HepG2 (cell line): ENCODE data around the gene COL10A1. TPM values are rescaled to one million over a fixed set of nuclear protein-coding genes. Genes with fewer than 3 reads are reported as not detected.

ENCODE experiments used
- DPF2 ChIP-seq: sonication (generic); formaldehyde crosslinking; IDR thresholded peaks from 2 replicates; pipeline ENCODE4 v1.4.0; 2020; ENCODE audit warnings: mild to moderate bottlenecking, low read depth, missing genetic modification reagents, borderline replicate concordance
- E2F5 ChIP-seq: sonication (generic); formaldehyde crosslinking; conservative IDR thresholded peaks from 2 replicates; pipeline ENCODE4 v1.4.0; 2020; ENCODE audit warnings: missing genetic modification reagents
- FOXJ3 ChIP-seq: sonication (generic); formaldehyde crosslinking; IDR thresholded peaks from 2 replicates; pipeline ENCODE4 v1.4.0; 2020; ENCODE audit warnings: missing genetic modification reagents, mild to moderate bottlenecking, borderline replicate concordance
- FOXO1 ChIP-seq: sonication (generic); formaldehyde crosslinking; IDR thresholded peaks from 2 replicates; pipeline ENCODE4 v1.4.0; 2020; ENCODE audit warnings: missing genetic modification reagents
- MED13 ChIP-seq: sonication (generic); formaldehyde crosslinking; IDR thresholded peaks from 2 replicates; pipeline ENCODE4 v1.5.0; 2020; ENCODE audit warnings: missing genetic modification reagents
- SMC3 ChIP-seq: IDR thresholded peaks from 2 replicates; pipeline ENCODE4 v1.6.1; 2011; ENCODE audit warnings: low read length, improper control_type of control experiment
- TARDBP ChIP-seq: sonication (generic); formaldehyde crosslinking; IDR thresholded peaks from 2 replicates; pipeline ENCODE4 v1.8.0; 2022; ENCODE audit warnings: mild to moderate bottlenecking, missing genetic modification reagents
- ZC3H13 ChIP-seq: sonication (generic); formaldehyde crosslinking; IDR thresholded peaks from 2 replicates; pipeline ENCODE4 v1.8.1; 2023; ENCODE audit warnings: mild to moderate bottlenecking, missing genetic modification reagents, moderate library complexity
- ZNF367 ChIP-seq: sonication (generic); formaldehyde crosslinking; IDR thresholded peaks from 2 replicates; pipeline ENCODE4 v1.4.0; 2020; ENCODE audit warnings: missing genetic modification reagents, borderline replicate concordance
- ZNF501 ChIP-seq: sonication (generic); formaldehyde crosslinking; IDR thresholded peaks from 2 replicates; pipeline ENCODE4 v1.5.1; 2020; ENCODE audit warnings: mild to moderate bottlenecking, moderate library complexity, missing genetic modification reagents
- ZNF691 ChIP-seq: sonication (generic); formaldehyde crosslinking; IDR thresholded peaks from 2 replicates; pipeline ENCODE4 v1.4.0; 2020; ENCODE audit warnings: missing genetic modification reagents, low read depth, mild to moderate bottlenecking, borderline replicate concordance
- ZNF7 ChIP-seq: IDR thresholded peaks from 2 replicates; pipeline ENCODE4 v1.6.1; 2016; ENCODE audit warnings: missing biosample characterization, missing genetic modification reagents
- polyA plus RNA-seq, 8 experiments: library from polyadenylated mRNA; depleted of rRNA in 3 of 8; stranded (reverse) in 7 of 8; unstranded in 1 of 8; fragments of >200 nt; fragmentation: Illumina TruSeq in 4 of 8; extraction: Trizol in 4 of 8; gene quantifications; 2 replicates each; pipeline versions ENCODE4 v1.2.1 to v1.2.3, GENCODE V29; 2011 to 2016; ENCODE audit warnings: low read depth in 4 of 8, missing spikeins in 1 of 8, mixed read lengths in 1 of 8; ENCODE audit not compliant: insufficient read depth in 1 of 8
- total RNA-seq, 5 experiments: library from RNA; depleted of rRNA; stranded (reverse); fragments of >200 nt; fragmentation: Illumina TruSeq; extraction: Trizol; gene quantifications; 2 replicates each; pipeline ENCODE4 v1.2.3, GENCODE V29; 2016; ENCODE audit warnings: low read depth in 1 of 5
- TF ChIP-seq, protein P1 (sequence below): sonication (generic); formaldehyde crosslinking; IDR thresholded peaks from 2 replicates; pipeline ENCODE4 v1.4.0; 2020; ENCODE audit warnings: missing genetic modification reagents
- TF ChIP-seq, protein P2 (sequence below): sonication (generic); formaldehyde crosslinking; IDR thresholded peaks from 2 replicates; pipeline ENCODE4 v1.4.0; 2020; ENCODE audit warnings: mild to moderate bottlenecking, missing genetic modification reagents, borderline replicate concordance
- TF ChIP-seq, protein P3 (sequence below): sonication (generic); formaldehyde crosslinking; IDR thresholded peaks from 2 replicates; pipeline ENCODE4 v1.5.0; 2020; ENCODE audit warnings: mild to moderate bottlenecking, missing genetic modification reagents, borderline replicate concordance
- TF ChIP-seq, protein P4 (sequence below): sonication (generic); formaldehyde crosslinking; IDR thresholded peaks from 2 replicates; pipeline ENCODE4 v1.5.1; 2020; ENCODE audit warnings: missing genetic modification reagents, mild to moderate bottlenecking, borderline replicate concordance

Gene COL10A1
- total and polyA plus RNA-seq, 2 of the 13 experiments (the other 11 are each of a cell fraction or from before 2014, with no cell fraction given): 0.07 TPM; not detected in 1

DNA sequence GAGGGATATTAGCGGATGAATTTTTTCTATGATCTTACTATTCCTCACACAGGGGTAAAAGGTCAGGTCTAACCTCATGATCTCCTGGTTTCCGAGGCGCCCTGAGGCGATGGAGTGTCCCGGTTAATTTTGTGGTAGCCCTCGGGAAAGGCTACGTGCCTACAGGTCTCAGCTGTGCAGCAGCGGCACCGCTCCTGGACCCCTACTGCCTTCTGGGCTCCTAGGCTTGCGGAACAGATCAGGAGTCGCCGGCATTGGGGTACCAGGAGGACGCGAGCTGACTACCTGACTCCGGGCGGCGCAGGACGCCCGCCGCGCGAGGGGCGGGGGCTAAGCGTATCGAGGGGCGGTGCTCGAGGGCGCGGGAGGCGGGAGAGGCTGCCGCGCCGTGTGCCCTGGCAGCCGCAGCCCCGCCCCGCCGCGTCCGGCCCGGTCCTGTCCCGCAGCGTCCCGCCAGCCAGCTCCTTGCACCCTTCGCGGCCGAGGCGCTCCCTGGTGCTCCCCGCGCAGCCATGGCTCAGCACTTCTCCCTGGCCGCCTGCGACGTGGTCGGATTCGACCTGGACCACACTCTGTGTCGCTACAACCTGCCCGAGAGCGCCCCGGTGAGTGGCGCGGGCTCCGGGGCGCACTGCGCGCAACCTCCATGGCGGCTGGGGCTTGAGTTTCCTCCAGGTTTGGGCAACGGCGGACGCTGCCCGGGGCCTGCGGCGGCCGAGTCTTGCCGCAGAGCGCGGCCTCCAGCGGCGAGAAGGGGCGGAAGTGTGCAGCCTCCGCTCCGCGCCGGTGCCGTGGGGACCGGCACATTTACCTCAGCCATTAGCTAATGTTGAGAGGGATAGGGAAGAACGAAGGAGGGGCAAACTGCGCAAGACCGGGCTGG is 25.3 kb downstream of the COL10A1 start, which contains the start of gene NT5DC1 (continued):
- TF ChIP-seq ZNF7 (CRISPR knock-in tag) (no peak; the same call in 1 of the 2 replicates), ZNF691 (peak; percentile 88; the same call in 1 of the 2 replicates), E2F5 (CRISPR knock-in tag) (no peak), SMC3 (no peak), MED13 (peak; percentile 94), FOXJ3 (0 out of 2 replicates have a peak, but pooled peaks have one; percentile 47), TARDBP (CRISPR knock-in tag) (no peak), ZNF367 (peak; percentile 24; the same call in 1 of the 2 replicates), DPF2 (CRISPR knock-in tag) (no peak), ZNF501 (CRISPR knock-in tag) (peak; percentile 98), FOXO1 (CRISPR knock-in tag) (peak; percentile 48), ZC3H13 (CRISPR knock-in tag) (peak; percentile 82; the same call in 1 of the 2 replicates)
- TF ChIP-seq, protein P1, sequence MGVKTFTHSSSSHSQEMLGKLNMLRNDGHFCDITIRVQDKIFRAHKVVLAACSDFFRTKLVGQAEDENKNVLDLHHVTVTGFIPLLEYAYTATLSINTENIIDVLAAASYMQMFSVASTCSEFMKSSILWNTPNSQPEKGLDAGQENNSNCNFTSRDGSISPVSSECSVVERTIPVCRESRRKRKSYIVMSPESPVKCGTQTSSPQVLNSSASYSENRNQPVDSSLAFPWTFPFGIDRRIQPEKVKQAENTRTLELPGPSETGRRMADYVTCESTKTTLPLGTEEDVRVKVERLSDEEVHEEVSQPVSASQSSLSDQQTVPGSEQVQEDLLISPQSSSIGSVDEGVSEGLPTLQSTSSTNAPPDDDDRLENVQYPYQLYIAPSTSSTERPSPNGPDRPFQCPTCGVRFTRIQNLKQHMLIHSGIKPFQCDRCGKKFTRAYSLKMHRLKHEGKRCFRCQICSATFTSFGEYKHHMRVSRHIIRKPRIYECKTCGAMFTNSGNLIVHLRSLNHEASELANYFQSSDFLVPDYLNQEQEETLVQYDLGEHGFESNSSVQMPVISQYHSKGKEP (CRISPR knock-in tag): no peak
- TF ChIP-seq, protein P2, sequence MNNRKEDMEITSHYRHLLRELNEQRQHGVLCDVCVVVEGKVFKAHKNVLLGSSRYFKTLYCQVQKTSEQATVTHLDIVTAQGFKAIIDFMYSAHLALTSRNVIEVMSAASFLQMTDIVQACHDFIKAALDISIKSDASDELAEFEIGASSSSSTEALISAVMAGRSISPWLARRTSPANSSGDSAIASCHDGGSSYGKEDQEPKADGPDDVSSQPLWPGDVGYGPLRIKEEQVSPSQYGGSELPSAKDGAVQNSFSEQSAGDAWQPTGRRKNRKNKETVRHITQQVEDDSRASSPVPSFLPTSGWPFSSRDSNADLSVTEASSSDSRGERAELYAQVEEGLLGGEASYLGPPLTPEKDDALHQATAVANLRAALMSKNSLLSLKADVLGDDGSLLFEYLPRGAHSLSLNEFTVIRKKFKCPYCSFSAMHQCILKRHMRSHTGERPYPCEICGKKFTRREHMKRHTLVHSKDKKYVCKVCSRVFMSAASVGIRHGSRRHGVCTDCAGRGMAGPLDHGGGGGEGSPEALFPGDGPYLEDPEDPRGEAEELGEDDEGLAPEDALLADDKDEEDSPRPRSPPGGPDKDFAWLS (CRISPR knock-in tag): peak; percentile 38; the same call in 1 of the 2 replicates
- TF ChIP-seq, protein P3, sequence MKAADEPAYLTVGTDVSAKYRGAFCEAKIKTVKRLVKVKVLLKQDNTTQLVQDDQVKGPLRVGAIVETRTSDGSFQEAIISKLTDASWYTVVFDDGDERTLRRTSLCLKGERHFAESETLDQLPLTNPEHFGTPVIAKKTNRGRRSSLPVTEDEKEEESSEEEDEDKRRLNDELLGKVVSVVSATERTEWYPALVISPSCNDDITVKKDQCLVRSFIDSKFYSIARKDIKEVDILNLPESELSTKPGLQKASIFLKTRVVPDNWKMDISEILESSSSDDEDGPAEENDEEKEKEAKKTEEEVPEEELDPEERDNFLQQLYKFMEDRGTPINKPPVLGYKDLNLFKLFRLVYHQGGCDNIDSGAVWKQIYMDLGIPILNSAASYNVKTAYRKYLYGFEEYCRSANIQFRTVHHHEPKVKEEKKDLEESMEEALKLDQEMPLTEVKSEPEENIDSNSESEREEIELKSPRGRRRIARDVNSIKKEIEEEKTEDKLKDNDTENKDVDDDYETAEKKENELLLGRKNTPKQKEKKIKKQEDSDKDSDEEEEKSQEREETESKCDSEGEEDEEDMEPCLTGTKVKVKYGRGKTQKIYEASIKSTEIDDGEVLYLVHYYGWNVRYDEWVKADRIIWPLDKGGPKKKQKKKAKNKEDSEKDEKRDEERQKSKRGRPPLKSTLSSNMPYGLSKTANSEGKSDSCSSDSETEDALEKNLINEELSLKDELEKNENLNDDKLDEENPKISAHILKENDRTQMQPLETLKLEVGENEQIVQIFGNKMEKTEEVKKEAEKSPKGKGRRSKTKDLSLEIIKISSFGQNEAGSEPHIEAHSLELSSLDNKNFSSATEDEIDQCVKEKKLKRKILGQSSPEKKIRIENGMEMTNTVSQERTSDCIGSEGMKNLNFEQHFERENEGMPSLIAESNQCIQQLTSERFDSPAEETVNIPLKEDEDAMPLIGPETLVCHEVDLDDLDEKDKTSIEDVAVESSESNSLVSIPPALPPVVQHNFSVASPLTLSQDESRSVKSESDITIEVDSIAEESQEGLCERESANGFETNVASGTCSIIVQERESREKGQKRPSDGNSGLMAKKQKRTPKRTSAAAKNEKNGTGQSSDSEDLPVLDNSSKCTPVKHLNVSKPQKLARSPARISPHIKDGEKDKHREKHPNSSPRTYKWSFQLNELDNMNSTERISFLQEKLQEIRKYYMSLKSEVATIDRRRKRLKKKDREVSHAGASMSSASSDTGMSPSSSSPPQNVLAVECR (CRISPR knock-in tag): peak; percentile 98
- TF ChIP-seq, protein P4, sequence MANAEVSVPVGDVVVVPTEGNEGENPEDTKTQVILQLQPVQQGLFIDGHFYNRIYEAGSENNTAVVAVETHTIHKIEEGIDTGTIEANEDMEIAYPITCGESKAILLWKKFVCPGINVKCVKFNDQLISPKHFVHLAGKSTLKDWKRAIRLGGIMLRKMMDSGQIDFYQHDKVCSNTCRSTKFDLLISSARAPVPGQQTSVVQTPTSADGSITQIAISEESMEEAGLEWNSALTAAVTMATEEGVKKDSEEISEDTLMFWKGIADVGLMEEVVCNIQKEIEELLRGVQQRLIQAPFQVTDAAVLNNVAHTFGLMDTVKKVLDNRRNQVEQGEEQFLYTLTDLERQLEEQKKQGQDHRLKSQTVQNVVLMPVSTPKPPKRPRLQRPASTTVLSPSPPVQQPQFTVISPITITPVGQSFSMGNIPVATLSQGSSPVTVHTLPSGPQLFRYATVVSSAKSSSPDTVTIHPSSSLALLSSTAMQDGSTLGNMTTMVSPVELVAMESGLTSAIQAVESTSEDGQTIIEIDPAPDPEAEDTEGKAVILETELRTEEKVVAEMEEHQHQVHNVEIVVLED: peak; percentile 85
